Measurements from ENCODE around the gene AFMID. TPM values are rescaled to one million over a fixed set of nuclear protein-coding genes. Genes with fewer than 3 reads are reported as not detected.

Gene AFMID
- total and polyA plus RNA-seq, 9 of the 15 experiments (the other 6 are each of a cell fraction or from before 2014, with no cell fraction given): 62.1 to 188 (median 74.4) TPM

DNA sequence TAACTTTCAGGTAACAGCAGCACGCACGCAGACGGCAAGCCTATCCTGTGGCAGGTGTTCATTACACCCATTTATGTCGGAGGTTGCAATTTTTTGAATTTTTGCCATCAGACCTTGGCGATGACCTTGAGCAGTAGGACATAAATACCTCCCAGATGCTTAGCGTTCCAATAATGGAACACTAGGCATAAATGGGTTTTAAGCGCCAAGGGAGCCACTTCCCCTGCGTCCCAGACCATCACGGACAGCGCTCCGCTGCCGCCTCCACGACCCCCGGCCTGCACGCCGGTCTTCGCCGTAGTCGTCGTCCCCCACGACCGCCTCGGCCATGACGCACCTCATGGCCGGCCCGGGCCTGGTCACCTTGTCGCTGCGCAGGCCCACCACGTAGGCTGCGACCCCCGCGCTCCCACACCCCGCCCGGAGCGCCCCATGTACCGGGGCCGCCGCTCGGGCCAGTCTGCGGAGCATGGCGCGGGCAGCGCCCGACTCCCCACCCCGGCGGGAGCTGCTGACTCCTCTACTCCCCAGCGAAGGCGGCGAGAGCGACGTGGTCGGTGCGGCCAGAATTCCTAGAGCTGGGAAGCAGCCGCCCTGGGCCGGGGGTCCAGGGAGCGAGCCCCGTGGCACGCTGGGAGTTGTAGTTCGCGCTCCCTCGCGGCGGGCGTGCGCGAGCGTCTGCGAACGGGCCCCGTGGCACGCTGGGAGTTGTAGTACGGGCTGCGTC, 66.9 kb downstream of the AFMID start (continued):
- TF ChIP-seq, protein P1, sequence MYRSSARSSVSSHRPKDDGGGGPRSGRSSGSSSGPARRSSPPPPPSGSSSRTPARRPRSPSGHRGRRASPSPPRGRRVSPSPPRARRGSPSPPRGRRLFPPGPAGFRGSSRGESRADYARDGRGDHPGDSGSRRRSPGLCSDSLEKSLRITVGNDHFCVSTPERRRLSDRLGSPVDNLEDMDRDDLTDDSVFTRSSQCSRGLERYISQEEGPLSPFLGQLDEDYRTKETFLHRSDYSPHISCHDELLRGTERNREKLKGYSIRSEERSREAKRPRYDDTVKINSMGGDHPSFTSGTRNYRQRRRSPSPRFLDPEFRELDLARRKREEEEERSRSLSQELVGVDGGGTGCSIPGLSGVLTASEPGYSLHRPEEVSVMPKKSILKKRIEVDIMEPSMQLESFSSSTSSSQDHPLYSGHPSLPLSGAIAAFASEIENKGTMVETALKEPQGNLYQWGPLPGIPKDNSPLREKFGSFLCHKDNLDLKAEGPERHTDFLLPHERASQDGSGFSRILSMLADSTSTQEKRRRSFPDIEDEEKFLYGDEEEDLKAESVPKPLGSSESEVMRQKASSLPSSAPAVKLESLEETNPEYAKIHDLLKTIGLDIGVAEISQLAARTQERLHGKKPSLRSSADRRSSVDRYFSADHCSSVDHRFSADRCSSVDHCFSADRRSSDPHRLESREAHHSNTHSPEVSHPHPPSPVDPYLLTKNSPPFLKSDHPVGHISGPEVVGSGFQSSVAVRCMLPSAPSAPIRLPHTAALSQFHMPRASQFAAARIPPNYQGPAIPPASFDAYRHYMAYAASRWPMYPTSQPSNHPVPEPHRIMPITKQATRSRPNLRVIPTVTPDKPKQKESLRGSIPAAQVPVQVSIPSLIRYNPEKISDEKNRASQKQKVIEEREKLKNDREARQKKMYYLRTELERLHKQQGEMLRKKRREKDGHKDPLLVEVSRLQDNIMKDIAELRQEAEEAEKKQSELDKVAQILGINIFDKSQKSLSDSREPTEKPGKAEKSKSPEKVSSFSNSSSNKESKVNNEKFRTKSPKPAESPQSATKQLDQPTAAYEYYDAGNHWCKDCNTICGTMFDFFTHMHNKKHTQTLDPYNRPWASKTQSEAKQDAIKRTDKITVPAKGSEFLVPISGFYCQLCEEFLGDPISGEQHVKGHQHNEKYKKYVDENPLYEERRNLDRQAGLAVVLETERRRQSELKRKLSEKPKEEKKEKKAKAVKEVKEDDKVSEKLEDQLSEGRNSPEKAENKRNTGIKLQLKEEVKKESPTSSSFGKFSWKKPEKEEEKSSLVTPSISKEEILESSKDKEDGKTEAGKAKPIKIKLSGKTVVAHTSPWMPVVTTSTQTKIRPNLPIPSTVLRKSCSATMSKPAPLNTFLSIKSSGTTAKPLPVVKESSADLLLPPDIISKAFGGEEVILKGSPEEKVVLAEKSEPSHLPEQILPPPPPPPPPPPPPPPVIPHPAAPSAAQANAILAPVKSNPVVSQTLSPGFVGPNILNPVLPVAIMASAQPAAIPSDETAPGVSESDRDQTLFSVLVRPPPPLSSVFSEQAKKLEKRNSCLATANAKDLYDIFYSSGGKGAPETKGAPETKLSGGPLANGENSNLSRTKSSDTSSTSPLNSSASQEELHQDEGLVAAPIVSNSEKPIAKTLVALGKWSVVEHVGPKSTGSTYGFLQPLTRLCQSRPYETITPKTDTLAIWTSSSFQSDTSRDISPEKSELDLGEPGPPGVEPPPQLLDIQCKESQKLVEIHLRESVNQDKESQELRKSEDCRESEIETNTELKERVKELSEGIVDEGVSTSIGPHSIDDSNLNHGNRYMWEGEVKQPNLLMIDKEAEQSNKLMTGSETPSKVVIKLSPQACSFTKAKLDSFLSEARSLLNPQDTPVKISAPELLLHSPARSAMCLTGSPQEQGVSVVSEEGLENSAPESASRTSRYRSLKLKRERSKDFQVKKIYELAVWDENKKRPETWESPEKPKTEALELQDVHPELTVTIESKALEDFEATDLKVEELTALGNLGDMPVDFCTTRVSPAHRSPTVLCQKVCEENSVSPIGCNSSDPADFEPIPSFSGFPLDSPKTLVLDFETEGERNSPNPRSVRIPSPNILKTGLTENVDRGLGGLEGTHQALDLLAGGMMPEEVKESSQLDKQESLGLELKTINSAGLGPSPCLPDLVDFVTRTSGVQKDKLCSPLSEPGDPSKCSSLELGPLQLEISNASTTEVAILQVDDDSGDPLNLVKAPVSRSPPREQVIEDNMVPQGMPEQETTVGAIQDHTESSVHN (IDR thresholded peaks at IDR 0.05; ENCODE audit: borderline replicate concordance in 1 of 2, low read depth in 1 of 2): no peak
- TF ChIP-seq CBX3 (IDR thresholded peaks at IDR 0.05; ENCODE audit: borderline replicate concordance in 1 of 2, low read length in 2 of 2) (no peak), RBFOX2 (IDR thresholded peaks at IDR 0.05; ENCODE audit: low read depth, low read length) (peak; percentile 86), MYC (IDR thresholded peaks at IDR 0.05; ENCODE audit: low read depth, low read length) (peak; percentile 74), MYC (CRISPR knock-in tag; IDR thresholded peaks at IDR 0.05; ENCODE audit: borderline replicate concordance, low read depth) (no peak), JUNB (CRISPR knock-in tag; conservative IDR thresholded peaks at IDR 0.05) (no peak), ZNF239 (CRISPR knock-in tag; IDR thresholded peaks at IDR 0.05) (no peak), SUPT5H (IDR thresholded peaks at IDR 0.05) (peak; percentile 30; the same call in 1 of the 2 replicates), POLR2AphosphoS2 (IDR thresholded peaks at IDR 0.05; ENCODE audit: low read length) (peak; percentile 71; the same call in 1 of the 2 replicates), BRD9 (IDR thresholded peaks at IDR 0.05; ENCODE audit: low read depth, partially characterized antibody) (no peak), ZBTB1 (CRISPR knock-in tag; IDR thresholded peaks at IDR 0.05; ENCODE audit: borderline replicate concordance, low read depth) (0 out of 2 replicates have a peak, but pooled peaks have one; percentile 68), FOSL1 (tag; conservative IDR thresholded peaks at IDR 0.05) (peak; percentile 3; the same call in 1 of the 2 replicates), RBM17 (IDR thresholded peaks at IDR 0.05; ENCODE audit: borderline replicate concordance, low read depth, low read length) (no peak)
- TF ChIP-seq, protein P2, sequence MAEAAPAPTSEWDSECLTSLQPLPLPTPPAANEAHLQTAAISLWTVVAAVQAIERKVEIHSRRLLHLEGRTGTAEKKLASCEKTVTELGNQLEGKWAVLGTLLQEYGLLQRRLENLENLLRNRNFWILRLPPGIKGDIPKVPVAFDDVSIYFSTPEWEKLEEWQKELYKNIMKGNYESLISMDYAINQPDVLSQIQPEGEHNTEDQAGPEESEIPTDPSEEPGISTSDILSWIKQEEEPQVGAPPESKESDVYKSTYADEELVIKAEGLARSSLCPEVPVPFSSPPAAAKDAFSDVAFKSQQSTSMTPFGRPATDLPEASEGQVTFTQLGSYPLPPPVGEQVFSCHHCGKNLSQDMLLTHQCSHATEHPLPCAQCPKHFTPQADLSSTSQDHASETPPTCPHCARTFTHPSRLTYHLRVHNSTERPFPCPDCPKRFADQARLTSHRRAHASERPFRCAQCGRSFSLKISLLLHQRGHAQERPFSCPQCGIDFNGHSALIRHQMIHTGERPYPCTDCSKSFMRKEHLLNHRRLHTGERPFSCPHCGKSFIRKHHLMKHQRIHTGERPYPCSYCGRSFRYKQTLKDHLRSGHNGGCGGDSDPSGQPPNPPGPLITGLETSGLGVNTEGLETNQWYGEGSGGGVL (CRISPR knock-in tag; IDR thresholded peaks at IDR 0.05): no peak
- TF ChIP-seq, protein P3, sequence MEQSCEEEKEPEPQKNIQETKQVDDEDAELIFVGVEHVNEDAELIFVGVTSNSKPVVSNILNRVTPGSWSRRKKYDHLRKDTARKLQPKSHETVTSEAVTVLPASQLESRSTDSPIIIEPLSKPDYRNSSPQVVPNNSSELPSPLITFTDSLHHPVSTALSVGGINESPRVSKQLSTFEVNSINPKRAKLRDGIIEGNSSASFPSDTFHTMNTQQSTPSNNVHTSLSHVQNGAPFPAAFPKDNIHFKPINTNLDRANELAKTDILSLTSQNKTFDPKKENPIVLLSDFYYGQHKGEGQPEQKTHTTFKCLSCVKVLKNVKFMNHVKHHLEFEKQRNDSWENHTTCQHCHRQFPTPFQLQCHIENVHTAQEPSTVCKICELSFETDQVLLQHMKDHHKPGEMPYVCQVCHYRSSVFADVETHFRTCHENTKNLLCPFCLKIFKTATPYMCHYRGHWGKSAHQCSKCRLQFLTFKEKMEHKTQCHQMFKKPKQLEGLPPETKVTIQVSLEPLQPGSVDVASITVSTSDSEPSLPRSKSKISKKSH (CRISPR knock-in tag; IDR thresholded peaks at IDR 0.05): no peak
